GM21423 (cell line): ENCODE results near the gene SHPK.

Experiments used
- ATAC-seq: cut with Tn5 transposase; IDR thresholded peaks from one replicate; pipeline ENCODE4 v1.9.1; 2021; ENCODE audit warnings: mild to moderate bottlenecking, moderate library complexity; ENCODE audit not compliant: unreplicated experiment

The SHPK gene

GRCh38 chr17:3630781-3631180, 5.3 kb downstream of the SHPK start:
- no peak for ATAC-seq

GRCh38 chr17:3627769-3628167, 8.3 kb downstream of the SHPK start:
- no peak for ATAC-seq

- no peak for ATAC-seq
Measured at GRCh38 chr17:3626831-3627768, 8.9 kb downstream of the SHPK start.

- no peak for ATAC-seq
Measured at GRCh38 chr17:3622977-3623594, 13.0 kb downstream of the SHPK start.

GRCh38 chr17:3621146-3621720, 14.8 kb downstream of the SHPK start:
- no peak for ATAC-seq

GRCh38 chr17:3615160-3615870, 20.7 kb downstream of the SHPK start:
- ATAC-seq: no peak

- ATAC-seq: no peak
Measured at GRCh38 chr17:3613124-3613523, 22.9 kb downstream of the SHPK start.

- no peak for ATAC-seq
Measured at GRCh38 chr17:3610523-3610922, 25.5 kb downstream of the SHPK start.

- ATAC-seq: no peak
Measured at GRCh38 chr17:3609689-3610088, 26.4 kb downstream of the SHPK start.

- no peak for ATAC-seq
Measured at GRCh38 chr17:3603870-3604259, 32.2 kb downstream of the SHPK start.

- ATAC-seq: no peak
Measured at GRCh38 chr17:3603119-3603869, 32.8 kb downstream of the SHPK start.

- ATAC-seq: no peak
Measured at GRCh38 chr17:3602499-3602898, 33.6 kb downstream of the SHPK start.

GRCh38 chr17:3600529-3601205, 35.4 kb downstream of the SHPK start:
- ATAC-seq: no peak

- no peak for ATAC-seq
Measured at GRCh38 chr17:3598078-3598477, 38.0 kb downstream of the SHPK start.

GRCh38 chr17:3596804-3597464, 39.1 kb downstream of the SHPK start:
- ATAC-seq: no peak

GRCh38 chr17:3594976-3595375, 41.1 kb downstream of the SHPK start:
- no peak for ATAC-seq

- no peak for ATAC-seq
Measured at GRCh38 chr17:3594051-3594800, 41.8 kb downstream of the SHPK start.

- no peak for ATAC-seq
Measured at GRCh38 chr17:3593384-3593783, 42.7 kb downstream of the SHPK start.
